CD14-positive monocyte (primary cell): ENCODE measurements around the gene CSNK1E. TPM values are rescaled to one million over a fixed set of nuclear protein-coding genes. Genes with fewer than 3 reads are reported as not detected.

Experiments
- DNase-seq, 3 donors: peaks; one replicate each; pipeline ENCODE4 v3.0.0-alpha.2; 2011 to 2022
- H2AFZ ChIP-seq: 2 replicates; pipeline ENCODE4 v1.6.0; 2012; ENCODE audit warnings: mild to moderate bottlenecking, low read depth, low read length, inconsistent platforms; ENCODE audit not compliant: insufficient read depth, poor library complexity, severe bottlenecking
- H3K27ac ChIP-seq, 2 donors: 1 replicate in 1 of 2; 2 replicates in 1 of 2; pipeline ENCODE4 v1.5.1; 2012 to 2013; ENCODE audit warnings: low read length in 2 of 2, control low read depth in 1 of 2, inconsistent platforms in 1 of 2, low read depth in 1 of 2, mild to moderate bottlenecking in 1 of 2
- H3K27me3 ChIP-seq, 2 donors: one replicate each; pipeline versions ENCODE4 v1.6.0 to v1.6.1; 2011 to 2013; ENCODE audit warnings: low read length in 2 of 2; ENCODE audit not compliant: control insufficient read depth in 2 of 2, insufficient read depth in 2 of 2
- H3K36me3 ChIP-seq, 2 donors: replicated peaks in 1 of 2; 1 replicate in 1 of 2; 2 replicates in 1 of 2; pipeline versions ENCODE4 v1.5.1 to v1.6.1; 2012 to 2013; ENCODE audit warnings: low read length in 2 of 2, control low read depth in 1 of 2, inconsistent platforms in 1 of 2, mild to moderate bottlenecking in 1 of 2; ENCODE audit not compliant: insufficient read depth in 2 of 2, control insufficient read depth in 1 of 2
- H3K4me1 ChIP-seq, 2 donors: 1 replicate in 1 of 2; 2 replicates in 1 of 2; pipeline versions ENCODE4 v1.5.1 to v1.6.1; 2012 to 2013; ENCODE audit warnings: low read length in 2 of 2, control low read depth in 1 of 2, inconsistent platforms in 1 of 2, mild to moderate bottlenecking in 1 of 2, moderate library complexity in 1 of 2; ENCODE audit not compliant: insufficient read depth in 2 of 2, control insufficient read depth in 1 of 2
- H3K4me2 ChIP-seq: replicated peaks from 2 replicates; pipeline ENCODE3; 2012; ENCODE audit warnings: low read length, moderate library complexity, mild to moderate bottlenecking; ENCODE audit not compliant: poor library complexity, severe bottlenecking; ENCODE audit errors: extremely low read depth
- H3K4me3 ChIP-seq, 3 experiments: fragments of 200-600 bp in 1 of 3; sonication (generic) in 1 of 3; replicated peaks in 1 of 3; 1 replicate in 2 of 3; 2 replicates in 1 of 3; pipeline ENCODE4 v1.5.1; 2011 to 2013; ENCODE audit warnings: low read length in 3 of 3, mild to moderate bottlenecking in 3 of 3, control low read depth in 2 of 3, low read depth in 2 of 3, inconsistent platforms in 1 of 3, moderate library complexity in 1 of 3
- H3K79me2 ChIP-seq: 2 replicates; pipeline ENCODE4 v1.6.0; 2012; ENCODE audit warnings: mild to moderate bottlenecking, control low read depth, inconsistent platforms, low read length, moderate library complexity; ENCODE audit not compliant: insufficient read depth
- H3K9ac ChIP-seq: 2 replicates; pipeline ENCODE4 v1.6.0; 2017; ENCODE audit warnings: low read length, mild to moderate bottlenecking; ENCODE audit not compliant: insufficient read depth, poor library complexity, severe bottlenecking
- H3K9me3 ChIP-seq, 2 donors: replicated peaks in 1 of 2; 1 replicate in 1 of 2; 2 replicates in 1 of 2; pipeline versions ENCODE4 v1.5.1 to v1.6.1; 2012 to 2013; ENCODE audit warnings: low read length in 2 of 2, control low read depth in 1 of 2; ENCODE audit not compliant: control insufficient read depth in 1 of 2, insufficient read depth in 1 of 2
- H4K20me1 ChIP-seq: 2 replicates; pipeline ENCODE4 v1.6.0; 2012; ENCODE audit warnings: mild to moderate bottlenecking, low read length, control low read depth, moderate library complexity; ENCODE audit not compliant: insufficient read depth
- H3K27ac Mint-ChIP-seq, 7 donors: one replicate each; pipeline ENCODE4 v1.8.0; 2020; ENCODE audit warnings: mild to moderate bottlenecking in 7 of 7, mixed read lengths in 7 of 7, moderate library complexity in 6 of 7, inconsistent platforms in 2 of 7
- H3K27me3 Mint-ChIP-seq, 3 donors: one replicate each; pipeline ENCODE4 v1.8.0; 2021 to 2022; ENCODE audit warnings: low read depth in 3 of 3, mild to moderate bottlenecking in 3 of 3, mixed read lengths in 3 of 3, moderate library complexity in 3 of 3, inconsistent platforms in 1 of 3
- H3K36me3 Mint-ChIP-seq, 2 donors: one replicate each; pipeline ENCODE4 v1.8.0; 2020; ENCODE audit warnings: mixed read lengths in 2 of 2, inconsistent platforms in 1 of 2, mild to moderate bottlenecking in 1 of 2
- H3K4me1 Mint-ChIP-seq: one replicate; pipeline ENCODE4 v1.8.0; 2020; ENCODE audit warnings: mild to moderate bottlenecking, mixed read lengths
- H3K4me3 Mint-ChIP-seq, 2 donors: one replicate each; pipeline ENCODE4 v1.8.0; 2020; ENCODE audit warnings: mild to moderate bottlenecking in 2 of 2, mixed read lengths in 2 of 2, moderate library complexity in 1 of 2
- H3K9me3 Mint-ChIP-seq, 7 donors: one replicate each; pipeline ENCODE4 v1.8.0; 2020 to 2022; ENCODE audit warnings: mixed read lengths in 7 of 7, mild to moderate bottlenecking in 6 of 7, moderate library complexity in 6 of 7, inconsistent platforms in 2 of 7
- CTCF ChIP-seq: fragments of 200-600 bp; IDR thresholded peaks from one replicate; pipeline ENCODE4 v1.8.0; 2022; ENCODE audit warnings: antibody characterized with exemption, mild to moderate bottlenecking
- WGBS: methylation state at CpG from one replicate; pipeline ENCODE4 v1.1.5; 2013; ENCODE audit warnings: missing lambda C conversion rate; ENCODE audit not compliant: insufficient coverage; 5-methylcytosine and 5-hydroxymethylcytosine counted together
- intact Hi-C, 2 donors: fragments of 100-400 bp; cut with micrococcal nuclease; formaldehyde crosslinking; loops; one replicate each; pipeline versions ENCODE4 v1.15.0 to v1.15.1; 2023
- polyA plus RNA-seq, 3 donors: library from polyadenylated mRNA; depleted of rRNA in 1 of 3; unstranded in 2 of 3; stranded (reverse) in 1 of 3; fragments of 300-500 nt in 2 of 3; fragments of >200 nt in 1 of 3; fragmentation: Illumina TruSeq in 2 of 3; gene quantifications; 1 replicate in 2 of 3; 2 replicates in 1 of 3; pipeline ENCODE4 v1.2.3, GENCODE V29; 2012 to 2021

Gene CSNK1E
- polyA plus RNA-seq, 3 donors: 1.9 to 44.7 (median 3.1) TPM

- H3K27me3 ChIP-seq: no peaks in the 10 kb centered on the region
- Mint-ChIP-seq H3K27ac (no peak overlapping the region), H3K4me3 (no peak overlapping the region), H3K9me3 (peaks cover 0 to 3% (median 0%) of the 10 kb centered on the region in 7 donors), H3K27me3 (peaks cover 0 to 3% (median 0%) of the 10 kb centered on the region in 3 donors), H3K36me3 (peaks cover 23 to 34% of the 10 kb centered on the region in 2 donors), H3K4me1 (peaks cover 9% of the 10 kb centered on the region)
- no peak overlapping the region for H3K4me2 ChIP-seq
- no peak for TF ChIP-seq CTCF
- H3K4me3 ChIP-seq: no peak overlapping the region
- no peak overlapping the region for H2AFZ ChIP-seq
- intact Hi-C loops: no loop called here
- no peaks in the 10 kb centered on the region for H4K20me1 ChIP-seq
- WGBS: 92% methylated on average over 13 of the region's 22 CpGs
- peaks cover 0 to 5% of the 10 kb centered on the region in 2 donors for H3K4me1 ChIP-seq
- no peak overlapping the region for H3K9ac ChIP-seq
- peaks cover 17 to 34% of the 10 kb centered on the region in 2 donors for H3K36me3 ChIP-seq
- H3K79me2 ChIP-seq: no peaks in the 10 kb centered on the region
- H3K9me3 ChIP-seq: no peaks in the 10 kb centered on the region
- no peak for DNase-seq
- H3K27ac ChIP-seq: no peak overlapping the region
These were observed 25.9 kb downstream of the CSNK1E start for GRCh38 chr22:38291201-38291777.

DNA sequence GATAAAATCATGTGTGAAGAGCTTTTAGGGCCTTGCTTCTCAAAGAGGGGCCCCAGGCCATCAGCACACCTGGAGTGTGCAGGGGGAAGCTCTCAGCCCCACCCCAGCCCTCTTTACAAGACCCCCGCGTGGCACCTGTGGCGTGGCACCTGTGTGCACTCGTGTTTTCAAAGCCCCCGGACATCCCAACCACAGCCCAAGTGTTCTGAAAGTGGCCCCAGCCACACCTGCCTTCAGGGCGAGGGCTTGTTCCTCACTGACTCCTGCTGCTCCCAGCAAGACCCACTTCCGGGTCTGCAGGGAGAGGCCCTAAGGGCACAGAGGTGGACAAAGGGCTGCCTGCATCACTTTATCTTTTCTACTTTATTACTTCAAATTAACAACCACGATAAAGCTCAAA lies 26.9 kb downstream of the CSNK1E start:
- no peaks in the 10 kb centered on the region for H3K27me3 ChIP-seq
- H3K27ac ChIP-seq: no peak overlapping the region
- no peak overlapping the region for H3K9ac ChIP-seq
- peaks cover 0 to 5% of the 10 kb centered on the region in 2 donors for H3K4me1 ChIP-seq
- H3K79me2 ChIP-seq: no peaks in the 10 kb centered on the region
- peaks cover 9% of the 10 kb centered on the region for H3K4me1 Mint-ChIP-seq
- H3K9me3 Mint-ChIP-seq: peaks cover 0 to 3% (median 0%) of the 10 kb centered on the region in 7 donors
- intact Hi-C loops: no loop called here
- H3K27me3 Mint-ChIP-seq: peaks cover 0 to 3% (median 0%) of the 10 kb centered on the region in 3 donors
- WGBS: 82% methylated on average over 5 of the region's 8 CpGs
- peak overlapping the region in 2 of 7 donors; percentile 10 to 46 for H3K27ac Mint-ChIP-seq
- no peaks in the 10 kb centered on the region for H3K9me3 ChIP-seq
- H3K36me3 ChIP-seq: peaks cover 11 to 24% of the 10 kb centered on the region in 2 donors
- H2AFZ ChIP-seq: no peak overlapping the region
- H3K36me3 Mint-ChIP-seq: peaks cover 22 to 27% of the 10 kb centered on the region in 2 donors
- no peak overlapping the region for H3K4me3 Mint-ChIP-seq
- no peak overlapping the region for H3K4me3 ChIP-seq
- TF ChIP-seq CTCF: no peak
- no peaks in the 10 kb centered on the region for H4K20me1 ChIP-seq
- no peak overlapping the region for H3K4me2 ChIP-seq
- DNase-seq: no peak
